HT-29 (cell line): ENCODE measurements around the gene STK40. TPM values are rescaled to one million over a fixed set of nuclear protein-coding genes. Genes with fewer than 3 reads are reported as not detected.

Experiments
- DNase-seq: peaks from one replicate; pipeline ENCODE4 v3.0.0-alpha.2; 2015; ENCODE audit warnings: low spot score
- total RNA-seq: library from RNA; depleted of rRNA; stranded (reverse); fragments of >200 nt; shearing (Covaris generic); gene quantifications from 2 replicates; pipeline ENCODE4 v1.2.3, GENCODE V29; 2014

Gene STK40
- total RNA-seq, 1 experiment from 2014 or later = 26.2 TPM

DNA sequence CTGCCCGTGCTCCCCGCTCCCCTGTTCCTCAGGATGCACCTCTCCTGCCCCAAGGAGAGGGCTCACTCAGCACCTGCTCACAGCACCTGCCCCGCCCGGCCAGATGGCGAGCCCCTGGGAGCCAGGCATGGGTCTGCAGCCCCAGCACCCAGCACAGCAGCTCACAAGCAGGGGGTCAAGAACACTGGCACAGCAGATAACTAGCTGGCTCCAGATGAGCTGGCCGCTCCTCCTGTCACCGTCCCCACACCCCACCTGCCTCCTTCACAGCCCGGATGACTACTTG is 41.4 kb downstream of the STK40 start:
- no peak for DNase-seq

DNA sequence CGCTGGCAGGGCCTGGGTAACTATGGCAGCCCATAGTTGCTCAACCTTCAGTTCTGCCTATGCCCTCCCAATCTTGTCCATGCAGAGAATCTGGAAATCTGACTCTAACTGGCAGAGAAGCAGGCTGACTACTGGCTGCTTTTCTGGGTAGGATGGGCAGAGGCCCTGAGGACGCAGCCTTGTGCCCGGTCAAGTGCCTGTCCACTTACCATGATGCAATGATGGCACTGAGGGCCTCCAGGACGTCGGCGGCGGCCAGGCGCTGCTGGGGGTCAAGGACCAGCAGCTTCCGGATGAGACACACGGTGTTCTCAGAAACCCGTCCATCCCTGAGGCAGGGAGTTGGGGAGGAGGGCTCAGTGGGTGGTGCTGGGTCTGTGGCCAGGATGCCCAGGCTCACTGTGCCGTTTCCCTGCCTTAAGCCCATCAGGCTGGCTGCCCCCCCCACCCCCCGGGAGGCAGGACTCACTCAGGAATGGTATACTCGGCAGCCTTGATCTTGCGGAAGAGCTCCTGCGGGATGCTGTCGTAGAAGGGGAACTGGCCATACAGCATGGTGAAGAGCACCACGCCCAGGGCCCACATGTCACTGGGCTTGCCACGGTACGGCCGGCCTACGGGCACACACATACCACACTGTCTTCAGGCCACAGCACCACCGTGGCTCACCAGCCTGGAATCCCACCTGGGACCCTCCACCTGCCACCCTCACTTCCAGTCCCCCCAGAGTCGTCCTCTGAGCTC is 41.9 kb downstream of the STK40 start:
- no peak for DNase-seq

DNA sequence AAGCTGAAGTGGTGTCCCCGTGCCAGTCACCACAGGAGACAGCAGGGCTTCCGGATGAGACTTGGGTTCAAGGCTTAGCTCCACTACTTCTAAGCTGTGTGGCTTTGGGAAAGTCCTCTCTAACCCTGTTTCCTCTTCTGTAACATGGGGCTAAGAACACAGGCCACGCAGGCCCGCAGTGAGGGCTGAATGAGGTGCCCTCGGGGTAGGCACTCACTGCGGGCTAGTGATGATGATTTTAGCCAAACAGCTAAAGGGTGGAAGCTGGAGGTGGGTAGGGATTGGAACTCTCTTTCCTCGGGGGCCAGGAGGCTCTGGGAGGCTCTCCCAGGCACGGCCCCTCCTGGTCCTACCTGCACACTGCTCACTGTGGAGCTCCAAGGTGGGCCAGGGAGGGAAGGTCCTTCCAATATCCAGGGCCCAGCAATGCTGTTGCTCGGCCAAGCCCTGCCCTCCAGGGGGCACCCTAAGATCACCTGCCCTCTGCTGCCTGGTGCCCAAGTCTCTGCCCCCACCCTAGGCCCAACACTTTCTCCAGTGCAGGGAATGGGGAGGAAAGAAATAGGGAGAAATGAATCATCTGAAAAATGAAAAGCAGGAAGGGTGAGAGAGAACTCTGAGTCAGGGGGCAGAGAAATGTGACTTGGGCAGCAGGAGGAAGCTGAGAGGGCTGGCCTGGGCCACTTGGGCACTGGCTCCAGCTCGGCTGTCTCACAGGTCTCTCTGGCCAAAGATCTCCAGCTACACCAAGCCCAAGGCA is 43.1 kb downstream of the STK40 start:
- DNase-seq = peak; percentile 58

DNA sequence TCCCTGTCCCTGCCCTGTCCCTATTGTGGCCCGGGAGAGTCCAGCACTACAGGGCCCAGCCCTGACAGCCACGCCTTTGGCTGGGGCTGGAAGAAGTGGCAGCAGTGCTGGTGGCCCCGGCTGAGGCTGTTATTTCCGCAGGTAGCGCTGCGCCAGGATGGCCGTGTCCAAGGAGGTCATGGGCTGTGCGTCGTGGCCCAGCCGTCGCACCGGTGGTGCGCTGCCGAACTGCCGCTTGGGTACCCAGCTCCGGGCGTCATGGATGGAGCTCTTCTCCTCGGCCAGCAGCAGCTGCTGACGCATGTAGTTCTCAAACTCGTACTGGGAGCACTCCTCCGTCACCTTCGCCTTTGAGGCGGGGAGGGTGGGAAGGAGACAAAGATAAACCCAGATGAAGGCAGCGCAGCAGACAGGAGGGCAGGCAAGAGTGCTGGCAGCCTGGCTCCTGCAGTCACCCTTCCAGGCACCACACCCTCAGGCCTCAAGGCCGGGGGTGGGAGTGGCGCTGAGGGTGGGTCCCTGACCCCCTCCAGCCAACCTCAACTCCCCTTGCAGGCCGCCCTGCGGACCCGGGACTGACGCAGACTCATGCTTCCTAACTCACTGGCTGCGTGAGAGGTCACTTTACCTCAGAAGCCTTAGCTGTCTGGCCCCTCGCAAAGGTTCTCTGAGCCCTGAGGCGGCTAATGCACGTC is 44.0 kb downstream of the STK40 start:
- no peak for DNase-seq

DNA sequence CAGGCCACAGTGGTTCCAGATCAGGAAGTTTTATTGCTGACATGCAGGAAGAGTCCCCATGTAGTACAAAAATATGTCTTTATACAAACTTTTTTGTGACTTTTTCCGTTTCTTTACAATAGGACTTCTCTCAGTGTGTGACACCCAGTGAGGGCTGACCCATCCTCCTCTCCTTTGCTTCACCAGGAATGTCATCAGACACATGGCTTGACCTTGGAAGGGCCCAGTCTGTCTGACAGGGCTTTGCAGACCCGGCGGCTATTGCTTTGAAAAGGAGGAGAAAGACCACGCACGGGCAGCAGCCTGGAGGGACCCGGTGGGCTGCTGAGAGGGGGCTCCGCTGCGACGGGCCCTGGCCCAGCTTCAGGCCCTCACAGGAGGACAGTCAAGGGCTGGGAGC is 46.1 kb downstream of the STK40 start:
- no peak for DNase-seq

DNA sequence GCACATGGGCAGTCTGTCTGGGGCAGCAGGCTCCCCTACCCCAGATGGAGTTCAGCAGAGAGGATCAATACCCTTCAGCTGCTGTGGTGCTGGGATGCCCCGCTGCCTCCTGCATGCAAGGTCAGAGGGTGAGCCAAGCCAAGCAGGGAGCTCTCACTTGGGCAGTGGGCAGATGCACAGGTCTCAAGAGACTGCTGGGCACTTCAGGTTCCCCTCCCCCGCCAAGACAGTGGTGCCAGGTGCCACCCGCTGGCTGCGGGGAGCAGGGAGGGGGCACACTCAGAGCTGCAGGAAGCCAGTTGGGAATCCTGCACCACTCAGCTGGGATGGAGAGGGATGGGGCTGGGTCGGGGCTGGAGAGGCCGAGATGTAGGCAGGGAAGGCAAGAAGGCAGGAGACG is 46.5 kb downstream of the STK40 start:
- DNase-seq = no peak

DNA sequence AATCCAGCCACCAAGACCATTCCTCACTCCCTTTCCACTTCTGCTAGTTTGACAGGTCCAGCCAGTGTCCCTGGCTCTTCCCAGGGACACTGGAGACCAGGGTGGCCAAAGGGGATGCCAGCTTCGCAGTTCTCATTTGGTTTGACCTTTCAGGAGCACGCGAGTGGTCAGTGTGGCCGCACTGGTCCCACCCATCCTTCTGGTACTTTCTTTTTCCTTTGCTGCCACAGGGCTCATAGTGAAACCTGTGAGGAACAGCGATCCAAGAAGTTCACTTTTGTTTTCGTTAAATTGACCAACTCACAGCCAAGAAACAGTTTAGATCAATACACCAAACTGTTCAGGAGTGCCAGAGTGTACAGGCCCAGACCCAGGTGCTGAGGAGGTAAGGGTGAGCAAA is 47.9 kb downstream of the STK40 start:
- DNase-seq = no peak

DNA sequence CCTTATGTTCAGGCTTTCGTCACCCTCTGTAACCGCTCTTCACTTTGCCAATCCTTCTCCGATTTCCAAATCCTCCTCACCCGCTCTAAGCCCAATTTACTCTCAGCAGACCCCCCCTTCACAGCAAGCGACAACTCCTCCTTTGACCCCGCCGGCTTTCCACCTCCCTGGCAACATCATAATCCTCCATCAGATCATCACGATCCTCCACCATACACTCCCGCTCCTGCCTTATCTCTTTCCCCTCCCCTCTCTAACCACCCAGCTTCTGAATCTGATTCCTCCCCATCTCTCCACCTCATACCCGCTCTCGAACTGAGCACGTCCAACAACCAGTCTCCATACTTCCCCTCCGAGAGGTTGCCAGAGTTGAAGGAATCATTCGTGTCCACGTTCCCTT is 54.8 kb downstream of the STK40 start:
- no peak for DNase-seq

DNA sequence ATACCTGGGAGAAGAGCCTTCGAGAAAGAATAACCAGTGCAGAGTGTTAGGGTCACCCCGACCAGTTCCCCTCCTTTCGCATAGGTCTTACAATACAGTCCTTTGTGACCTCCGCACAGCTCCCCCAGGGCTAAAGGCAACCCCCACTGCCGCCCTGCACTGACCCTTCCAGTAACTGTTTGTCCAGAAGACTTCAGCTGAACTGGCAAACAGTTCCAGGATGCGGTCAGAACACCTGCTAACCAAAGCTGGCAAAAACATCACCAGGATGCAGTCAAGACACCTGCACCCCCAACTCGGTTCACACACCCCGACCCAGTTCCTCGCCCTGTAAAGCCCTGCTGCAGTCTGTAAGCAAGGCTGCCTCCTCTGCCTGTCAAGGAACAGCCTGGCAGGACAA is 55.9 kb downstream of the STK40 start:
- DNase-seq = no peak

DNA sequence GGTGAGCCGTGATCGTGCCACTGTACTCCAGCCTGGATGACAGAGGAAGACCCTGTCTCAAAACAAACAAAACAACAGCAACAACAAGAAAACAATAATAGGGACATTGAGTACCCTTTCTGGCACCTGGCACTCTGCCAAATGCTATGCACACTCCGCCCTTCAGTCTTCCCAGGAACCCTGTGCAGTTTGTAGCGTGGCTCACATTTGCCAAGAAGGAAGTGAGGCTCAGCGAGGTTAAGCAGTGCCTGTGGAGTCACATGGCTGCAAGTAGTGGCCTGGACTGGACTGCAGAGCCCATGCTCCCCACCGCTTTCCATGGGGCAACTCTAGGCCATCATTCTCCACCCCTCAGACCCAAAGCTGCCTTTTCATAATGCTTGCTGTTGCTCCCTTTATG is 57.0 kb downstream of the STK40 start:
- peak; percentile 55 for DNase-seq

DNA sequence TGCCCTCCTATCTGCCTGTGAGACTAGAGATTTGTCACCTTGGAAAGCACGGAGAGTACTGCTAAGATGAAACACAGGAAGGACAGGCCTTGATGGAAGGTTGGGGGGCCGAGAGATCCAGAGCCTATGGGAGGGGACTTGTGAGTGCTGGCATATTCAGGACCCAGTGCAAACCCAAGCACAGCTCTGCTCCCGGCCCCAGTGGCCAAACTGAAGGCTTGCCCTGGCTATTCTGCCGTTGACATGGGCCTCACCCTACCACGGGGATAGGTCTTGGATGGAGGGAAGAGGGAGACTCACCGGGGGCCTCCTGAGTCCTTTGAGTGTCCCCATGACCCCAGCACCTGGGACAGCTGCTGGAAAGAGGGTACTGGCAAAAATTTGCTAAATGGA is 57.6 kb downstream of the STK40 start:
- DNase-seq = no peak

DNA sequence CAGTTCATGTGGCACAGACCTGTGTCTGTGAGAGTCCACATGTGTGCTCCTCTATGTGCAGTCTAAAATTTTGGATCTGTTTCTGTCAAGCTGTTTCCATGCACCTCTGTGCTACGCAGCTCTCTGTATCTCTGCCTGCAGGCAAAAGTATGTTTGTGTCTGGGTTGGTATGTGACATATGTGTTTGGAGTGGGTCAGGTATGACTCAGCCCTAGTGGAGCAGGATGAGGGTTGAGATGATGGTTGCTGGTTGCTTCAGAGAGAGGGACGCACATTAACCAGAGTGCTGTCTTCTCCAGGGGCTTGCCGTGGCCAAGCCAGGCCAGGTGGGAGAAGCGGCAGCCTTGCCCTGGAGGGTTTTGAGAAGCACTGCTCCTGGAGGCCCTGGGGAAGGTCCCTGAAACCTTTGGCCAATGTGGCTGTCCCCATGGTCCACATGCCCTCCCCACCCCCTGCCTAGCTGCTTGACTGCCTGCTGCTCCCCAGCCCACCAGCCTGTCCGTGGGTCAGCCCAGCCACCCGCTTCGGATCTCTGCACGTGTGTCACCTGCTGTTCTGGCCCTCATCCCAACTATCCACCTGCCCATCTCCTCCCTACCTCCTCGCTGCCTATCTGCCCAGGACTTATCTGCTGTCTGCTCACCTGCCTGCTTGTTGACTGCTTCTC is 58.2 kb downstream of the STK40 start:
- DNase-seq = no peak

DNA sequence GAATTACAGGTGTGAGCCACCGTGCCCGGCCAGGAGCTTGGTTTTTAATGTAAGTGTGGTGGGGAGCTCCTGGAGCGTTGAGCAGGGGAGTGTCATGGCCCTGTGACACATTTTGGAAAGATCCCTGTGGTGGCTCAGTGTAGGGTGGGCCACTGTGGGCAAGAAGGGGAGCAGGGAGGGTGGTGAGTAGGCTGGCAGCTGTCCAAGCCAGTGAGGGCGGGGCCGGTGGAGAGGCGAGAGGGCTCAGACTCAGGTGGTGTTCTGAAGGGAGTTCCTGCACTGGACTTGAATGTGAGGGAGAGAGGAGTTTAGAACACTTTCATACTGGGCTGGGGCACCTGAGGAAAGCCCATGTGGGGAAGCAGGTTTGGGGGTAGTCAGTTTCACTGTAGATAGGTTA is 59.2 kb downstream of the STK40 start:
- peak; percentile 34 for DNase-seq

DNA sequence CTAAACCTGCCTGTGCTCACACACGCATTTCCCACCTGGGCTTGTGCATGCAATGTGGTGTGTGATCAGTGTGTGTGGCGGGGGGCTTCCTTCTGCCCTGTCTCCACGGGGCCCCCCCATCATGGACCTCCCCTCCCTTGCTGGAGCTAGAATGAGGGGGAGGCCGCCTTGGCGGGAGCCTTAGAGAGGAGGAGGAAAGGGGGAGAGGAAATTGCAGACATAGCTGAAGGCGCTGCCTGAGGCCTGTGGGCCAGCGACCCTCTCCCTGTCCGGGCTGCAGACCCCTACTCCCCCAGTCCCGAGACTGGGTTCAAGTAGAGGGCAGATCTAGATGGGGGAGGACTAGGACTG is 61.4 kb downstream of the STK40 start:
- no peak for DNase-seq

DNA sequence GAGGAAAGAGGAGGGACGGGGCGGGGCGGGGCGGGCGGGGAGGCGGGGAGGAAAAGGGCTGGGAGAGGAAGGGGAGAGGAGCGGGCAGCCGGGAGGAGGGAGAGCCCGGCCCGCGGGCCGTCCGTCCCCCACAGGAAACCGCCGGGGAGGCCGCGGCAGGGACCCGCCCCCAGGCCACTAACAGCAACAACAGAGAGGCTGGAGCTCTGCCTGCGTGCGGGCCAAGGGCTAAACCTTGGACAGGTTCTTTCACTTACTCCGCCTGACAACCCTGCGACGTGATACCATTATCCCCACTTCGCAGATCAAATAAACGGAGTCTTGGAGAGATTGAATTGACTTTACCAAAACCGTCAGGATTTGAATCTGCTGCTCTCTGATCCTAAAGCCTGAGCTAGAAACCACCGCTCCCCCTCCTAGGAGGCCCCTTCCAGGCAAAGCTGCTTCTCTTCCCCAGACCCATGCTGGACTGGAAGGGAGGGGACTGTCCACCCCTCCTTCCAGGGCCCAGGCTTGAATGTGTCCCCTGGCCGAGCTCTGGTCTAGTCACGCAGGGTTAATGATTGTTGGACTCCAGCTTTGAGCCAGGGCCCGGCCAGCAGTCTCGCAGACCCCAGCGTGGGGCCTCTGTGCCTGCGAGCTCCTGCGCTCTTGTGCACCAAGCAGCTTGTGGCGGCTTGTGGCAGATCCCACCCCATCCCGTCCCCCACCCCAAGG is 61.9 kb downstream of the STK40 start, which contains the start of gene EVA1B:
Gene EVA1B, minus strand, starts transcription at position 10 of the 717 bp plus-strand sequence. CDS start 608 bp downstream, outside the sequence.
- DNase-seq = peak; percentile 38

DNA sequence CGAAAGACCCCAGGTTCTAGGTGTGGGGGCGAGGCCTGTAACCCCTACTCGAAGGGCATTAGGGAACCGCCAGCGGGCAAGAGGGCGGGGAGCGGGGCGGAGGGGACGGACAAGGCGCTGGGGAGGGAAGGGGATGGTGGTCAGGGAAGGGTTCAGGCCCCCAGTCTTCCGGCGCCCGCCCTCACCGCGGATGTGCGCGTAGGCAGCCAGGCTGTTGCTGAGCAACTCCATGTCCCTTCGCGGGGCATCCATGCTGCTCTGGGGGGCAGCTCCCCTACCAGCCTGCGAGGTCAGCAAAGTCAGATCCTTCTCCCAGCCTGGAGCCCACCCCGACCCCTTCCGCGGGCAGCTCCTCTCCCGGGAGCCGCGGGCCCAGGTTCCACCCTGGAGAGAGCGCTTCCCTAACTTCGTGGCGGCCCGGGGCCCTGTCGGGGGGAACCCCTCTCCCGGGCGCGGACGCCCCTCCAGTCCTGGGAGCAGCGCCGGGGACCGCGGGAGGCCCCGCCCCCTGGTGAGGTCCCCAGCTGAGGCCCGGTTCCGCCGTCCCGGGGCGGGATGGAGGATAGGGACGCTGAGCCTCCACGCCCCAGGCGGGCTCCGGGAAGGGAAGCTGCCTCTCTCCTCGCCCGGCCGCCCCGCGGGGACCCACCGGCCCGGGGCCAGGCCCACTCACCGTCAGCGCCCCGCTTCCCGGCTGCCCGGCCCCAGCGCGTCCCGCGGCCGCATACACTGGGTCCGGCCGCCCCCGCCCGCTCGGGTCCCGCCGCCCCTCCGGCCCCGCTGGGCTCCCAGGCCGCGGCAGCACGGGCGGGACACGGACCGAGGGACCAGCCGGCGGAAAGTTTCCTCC is 62.7 kb downstream of the STK40 start:
- no peak for DNase-seq

DNA sequence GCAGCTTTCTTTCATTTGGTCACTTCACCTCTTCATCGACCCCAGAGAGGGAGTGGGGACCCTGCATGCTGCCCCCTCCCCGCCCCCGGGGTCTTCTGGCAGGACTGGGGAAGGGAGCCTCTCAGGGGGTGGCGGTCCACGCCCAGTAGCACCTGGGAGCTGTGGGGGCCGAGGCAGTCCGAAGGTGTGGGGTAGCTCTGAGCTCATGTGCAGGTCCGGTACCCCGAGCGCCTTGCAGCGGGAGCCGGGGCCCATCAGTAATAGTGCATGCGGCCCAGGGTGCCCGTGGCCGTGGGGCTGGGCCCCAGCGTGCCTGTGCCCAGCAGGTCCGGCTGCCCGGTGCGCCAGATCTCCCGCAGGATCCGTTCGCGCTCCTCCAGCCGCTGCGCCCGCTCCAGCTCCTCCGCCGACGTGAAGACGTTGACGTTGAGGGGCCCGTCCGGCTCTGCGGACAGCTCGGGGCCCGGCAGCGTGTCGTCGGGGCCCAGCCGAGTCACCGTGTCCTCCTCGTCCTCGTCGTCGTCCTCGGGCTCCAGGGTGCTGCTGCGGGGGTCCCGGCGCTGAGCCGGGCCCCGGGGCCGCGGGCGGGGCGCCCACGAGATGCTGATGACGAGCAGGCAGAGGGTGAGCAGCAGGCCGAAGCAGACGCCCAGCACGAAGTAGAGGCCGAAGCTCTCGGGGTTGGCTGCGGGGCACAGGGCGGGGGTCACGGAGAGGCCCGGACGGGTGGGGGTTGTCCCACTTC is 63.5 kb downstream of the STK40 start:
- no peak for DNase-seq

DNA sequence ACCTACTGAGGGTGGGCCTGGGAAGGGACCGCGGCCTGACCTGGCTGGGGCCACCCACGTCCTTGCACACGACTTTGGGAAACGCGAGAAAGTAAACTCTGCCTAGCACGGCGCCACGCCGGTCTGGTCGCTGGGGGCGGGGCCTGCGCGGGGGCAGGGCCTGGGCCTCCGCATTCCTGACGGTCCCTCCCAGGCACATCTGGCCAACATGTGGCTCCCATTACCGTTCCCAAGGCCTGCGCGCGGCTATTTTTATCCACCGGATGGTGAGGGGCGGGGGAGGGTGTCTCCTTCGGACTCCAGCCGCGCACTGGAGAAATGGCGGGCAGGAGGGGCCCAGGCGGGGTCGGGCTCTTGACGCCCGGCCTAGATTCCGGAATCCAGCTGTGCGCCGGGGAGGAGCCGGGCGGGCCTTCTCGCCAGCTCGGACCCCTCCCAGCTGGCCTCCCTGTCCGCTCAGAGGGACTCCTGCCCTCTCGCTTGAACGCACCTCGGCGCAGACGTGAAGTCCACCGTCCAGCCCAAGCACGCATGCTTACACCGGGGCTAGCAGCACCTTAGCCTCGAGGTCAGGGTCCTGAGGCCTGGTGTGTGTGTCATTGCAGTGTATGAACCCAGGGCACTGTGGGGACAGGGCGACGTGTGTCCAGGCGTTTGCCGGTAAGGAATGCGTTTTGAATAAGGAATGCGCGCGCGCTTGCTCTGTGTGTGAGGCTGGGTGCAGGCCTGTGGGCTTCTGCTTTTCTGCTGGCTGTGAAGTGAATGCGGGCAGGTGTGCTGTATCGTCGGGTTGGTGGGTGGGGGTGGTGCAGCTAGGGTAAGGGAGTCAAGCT is 64.4 kb downstream of the STK40 start:
- DNase-seq = no peak

DNA sequence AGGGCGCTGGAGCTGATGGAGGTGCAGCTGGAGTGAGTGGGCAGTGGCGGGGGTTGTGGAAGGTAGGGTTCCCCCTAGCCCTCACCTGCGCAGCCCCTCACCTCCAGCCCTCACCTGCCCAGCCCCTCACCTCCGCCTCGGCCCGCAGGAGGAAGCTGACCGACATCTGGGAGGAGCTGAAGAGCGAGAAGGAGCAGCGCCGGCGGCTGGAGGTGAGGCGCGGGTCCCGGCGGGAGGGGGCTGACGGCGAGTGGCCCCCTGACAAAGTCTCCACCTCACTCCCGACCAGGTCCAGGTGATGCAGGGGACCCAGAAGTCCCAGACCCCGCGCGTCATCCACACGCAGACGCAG is 65.0 kb downstream of the STK40 start:
- no peak for DNase-seq
